ENCODE measurements around the gene ATP11C.
"Not testable (repeated sequence)": the region's sequence is repeated elsewhere in the genome, so short reads cannot be mapped to it uniquely, and the experiment has no call there.

The ATP11C gene

GRCh38 chrX:139877710-139878414, 55.0 kb downstream of the ATP11C start:
- H3K4me3 ChIP-seq (ENCODE audit: control insufficient read depth, low read depth, low read length), result no peak overlapping the region
- DNase-seq (ENCODE audit: low read depth), result peak; percentile 30

GRCh38 chrX:139875841-139876240, 57.0 kb downstream of the ATP11C start:
- no peak overlapping the region for H3K4me3 ChIP-seq (ENCODE audit: control insufficient read depth, low read depth, low read length)
- TF ChIP-seq, protein P1, sequence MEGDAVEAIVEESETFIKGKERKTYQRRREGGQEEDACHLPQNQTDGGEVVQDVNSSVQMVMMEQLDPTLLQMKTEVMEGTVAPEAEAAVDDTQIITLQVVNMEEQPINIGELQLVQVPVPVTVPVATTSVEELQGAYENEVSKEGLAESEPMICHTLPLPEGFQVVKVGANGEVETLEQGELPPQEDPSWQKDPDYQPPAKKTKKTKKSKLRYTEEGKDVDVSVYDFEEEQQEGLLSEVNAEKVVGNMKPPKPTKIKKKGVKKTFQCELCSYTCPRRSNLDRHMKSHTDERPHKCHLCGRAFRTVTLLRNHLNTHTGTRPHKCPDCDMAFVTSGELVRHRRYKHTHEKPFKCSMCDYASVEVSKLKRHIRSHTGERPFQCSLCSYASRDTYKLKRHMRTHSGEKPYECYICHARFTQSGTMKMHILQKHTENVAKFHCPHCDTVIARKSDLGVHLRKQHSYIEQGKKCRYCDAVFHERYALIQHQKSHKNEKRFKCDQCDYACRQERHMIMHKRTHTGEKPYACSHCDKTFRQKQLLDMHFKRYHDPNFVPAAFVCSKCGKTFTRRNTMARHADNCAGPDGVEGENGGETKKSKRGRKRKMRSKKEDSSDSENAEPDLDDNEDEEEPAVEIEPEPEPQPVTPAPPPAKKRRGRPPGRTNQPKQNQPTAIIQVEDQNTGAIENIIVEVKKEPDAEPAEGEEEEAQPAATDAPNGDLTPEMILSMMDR (conservative IDR thresholded peaks at IDR 0.05; ENCODE audit: control insufficient read depth, insufficient read depth, low read depth, low read length), result no peak
- DNase-seq (ENCODE audit: low read depth), result no peak

More at GRCh38 chrX:139877710-139878414, 55.0 kb downstream of the ATP11C start:
- TF ChIP-seq, protein P1 (conservative IDR thresholded peaks at IDR 0.05; ENCODE audit: control insufficient read depth, insufficient read depth, low read depth, low read length), result no peak

- TF ChIP-seq, protein P1 (conservative IDR thresholded peaks at IDR 0.05; ENCODE audit: control insufficient read depth, insufficient read depth, low read depth, low read length), result no peak
- H3K4me3 ChIP-seq (ENCODE audit: control insufficient read depth, low read depth, low read length), result no peak overlapping the region
- no peak for DNase-seq (ENCODE audit: low read depth)
Observed at GRCh38 chrX:139869796-139870195, 63.1 kb downstream of the ATP11C start.

DNA sequence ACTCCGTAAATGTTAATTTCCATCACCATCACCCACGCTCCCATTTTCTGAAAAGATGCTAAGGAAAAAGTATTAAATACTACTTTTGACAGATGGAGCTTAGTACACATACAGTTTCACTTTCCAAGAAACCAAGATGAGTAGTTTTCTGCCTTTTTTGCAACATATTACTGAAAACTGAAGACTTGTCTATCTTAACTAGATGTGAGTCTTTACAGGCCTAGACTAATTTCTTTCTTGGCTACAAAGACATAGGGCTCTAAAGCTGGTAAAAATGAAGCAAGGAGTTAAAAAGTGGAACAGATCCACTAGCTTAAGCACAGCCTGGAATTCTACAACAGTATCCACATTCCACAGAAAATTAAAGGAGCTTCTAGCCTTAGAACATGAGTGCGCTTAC, 68.2 kb downstream of the ATP11C start:
- no peak for DNase-seq (ENCODE audit: low read depth)
- TF ChIP-seq, protein P1 (conservative IDR thresholded peaks at IDR 0.05; ENCODE audit: control insufficient read depth, insufficient read depth, low read depth, low read length), result no peak
- no peak overlapping the region for H3K4me3 ChIP-seq (ENCODE audit: control insufficient read depth, low read depth, low read length)

DNA sequence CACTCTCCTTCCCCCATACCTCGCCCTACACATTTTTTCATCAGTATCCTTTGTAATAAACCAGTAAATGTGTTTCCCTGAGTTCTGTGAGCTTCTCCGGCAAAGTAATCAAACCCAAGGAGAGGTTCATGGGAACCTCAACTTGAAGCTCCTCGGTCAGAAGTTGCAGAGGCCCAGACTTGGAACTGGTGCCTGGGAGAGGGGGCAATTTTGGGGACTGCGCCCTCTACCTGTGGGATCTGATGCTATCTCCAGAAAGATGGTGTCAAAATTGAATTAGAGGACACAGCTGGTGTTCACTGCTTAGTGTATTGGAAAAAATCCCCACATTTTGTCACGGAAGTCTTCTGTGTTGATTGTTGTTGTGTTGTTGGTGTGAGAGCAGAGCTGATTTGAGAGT, 70.6 kb downstream of the ATP11C start:
- DNase-seq (ENCODE audit: low read depth), result no peak
- TF ChIP-seq, protein P1 (conservative IDR thresholded peaks at IDR 0.05; ENCODE audit: control insufficient read depth, insufficient read depth, low read depth, low read length), result no peak
- no peak overlapping the region for H3K4me3 ChIP-seq (ENCODE audit: control insufficient read depth, low read depth, low read length)

DNA sequence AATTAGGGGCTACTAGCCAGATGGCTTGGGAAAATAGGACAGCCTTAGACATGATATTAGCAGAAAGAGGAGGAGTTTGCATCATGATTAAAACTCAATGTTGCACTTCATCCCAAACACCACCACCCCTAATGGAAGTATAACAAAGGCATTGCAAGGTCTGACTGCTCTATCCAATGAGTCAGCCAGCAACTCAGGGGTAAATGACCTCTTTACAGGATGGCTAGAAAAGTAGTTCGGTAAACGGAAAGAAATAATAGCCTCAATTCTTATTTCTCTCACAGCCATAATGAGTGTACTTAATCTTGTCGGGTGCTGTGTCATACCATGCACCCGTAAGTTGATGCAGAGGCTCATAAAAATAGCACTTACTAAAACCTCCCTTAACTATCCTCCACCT, 76.0 kb downstream of the ATP11C start:
- not testable (repeated sequence) for DNase-seq (ENCODE audit: low read depth); H3K4me3 ChIP-seq (ENCODE audit: control insufficient read depth, low read depth, low read length)

DNA sequence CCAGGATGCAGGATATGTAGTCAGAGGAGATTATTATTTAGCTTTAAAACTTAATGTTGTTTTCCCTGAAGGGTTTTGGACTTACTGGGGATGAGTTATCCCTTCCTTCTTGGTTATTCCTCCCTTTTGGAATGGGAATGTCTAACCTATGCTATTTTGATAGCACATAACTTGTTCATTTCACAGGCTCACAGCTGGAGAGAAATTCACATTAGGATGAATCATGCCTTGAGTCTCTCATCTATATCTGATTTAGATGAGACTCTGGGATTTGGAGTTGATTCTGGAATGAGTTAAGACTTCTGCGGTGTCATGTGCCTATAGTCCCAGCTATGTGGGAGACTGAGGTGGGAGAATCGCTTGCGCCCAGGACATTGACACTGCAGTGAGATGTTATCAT, 81.1 kb downstream of the ATP11C start:
- peak; percentile 20 for DNase-seq (ENCODE audit: low read depth)
- no peak overlapping the region for H3K4me3 ChIP-seq (ENCODE audit: control insufficient read depth, low read depth, low read length)
- TF ChIP-seq, protein P1 (conservative IDR thresholded peaks at IDR 0.05; ENCODE audit: control insufficient read depth, insufficient read depth, low read depth, low read length), result no peak
